ENCODE measurements around the gene ANK3.

- TF ChIP-seq CTCF (IDR thresholded peaks at IDR 0.05) = no peak
- TF ChIP-seq POLR2A (IDR thresholded peaks at IDR 0.05) = no peak
Observed at GRCh38 chr10:60349426-60349825, 40.2 kb downstream of the ANK3 start.
